Measurements from ENCODE around the gene BCL2L15.

DNA sequence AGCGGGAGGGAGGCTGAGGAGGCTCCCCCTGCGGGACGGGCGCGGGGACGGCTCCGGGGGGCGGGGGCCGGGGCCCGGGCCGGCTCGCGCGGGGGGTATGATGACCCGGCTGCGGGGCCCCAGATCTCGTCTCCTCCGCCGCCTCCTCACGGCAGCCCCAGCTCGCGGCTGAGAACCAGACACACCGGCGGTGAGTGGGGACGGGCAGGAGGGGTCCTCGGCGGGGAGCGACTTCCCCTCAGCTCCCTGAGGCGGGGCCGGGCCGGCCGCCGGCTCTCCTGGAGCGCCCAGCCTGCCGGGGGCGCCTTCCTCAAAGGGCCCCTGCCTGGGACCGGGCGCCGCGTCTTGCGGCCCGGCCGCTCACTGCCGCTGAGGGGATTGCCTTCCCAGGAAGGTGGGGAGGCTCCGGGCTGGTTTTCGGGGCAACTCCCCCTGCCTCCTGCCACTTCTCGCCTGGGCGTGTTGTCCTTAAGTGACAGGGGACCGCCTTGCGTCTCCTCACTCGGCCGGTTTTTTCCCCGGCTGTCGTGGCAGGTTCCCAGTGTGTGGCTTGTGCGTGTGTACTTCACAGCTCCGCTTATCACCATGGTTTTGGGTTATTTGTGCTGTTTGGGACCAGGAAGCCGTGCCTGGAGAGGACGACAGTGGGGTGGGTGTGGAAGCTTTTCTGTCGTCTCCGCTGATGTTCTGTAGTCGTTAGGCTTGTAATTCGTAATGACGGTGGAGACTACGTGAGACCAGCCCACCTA lies 42.5 kb upstream of the BCL2L15 start:
- TF ChIP-seq POLR2A (IDR thresholded peaks at IDR 0.05): no peak
- TF ChIP-seq, protein P1, sequence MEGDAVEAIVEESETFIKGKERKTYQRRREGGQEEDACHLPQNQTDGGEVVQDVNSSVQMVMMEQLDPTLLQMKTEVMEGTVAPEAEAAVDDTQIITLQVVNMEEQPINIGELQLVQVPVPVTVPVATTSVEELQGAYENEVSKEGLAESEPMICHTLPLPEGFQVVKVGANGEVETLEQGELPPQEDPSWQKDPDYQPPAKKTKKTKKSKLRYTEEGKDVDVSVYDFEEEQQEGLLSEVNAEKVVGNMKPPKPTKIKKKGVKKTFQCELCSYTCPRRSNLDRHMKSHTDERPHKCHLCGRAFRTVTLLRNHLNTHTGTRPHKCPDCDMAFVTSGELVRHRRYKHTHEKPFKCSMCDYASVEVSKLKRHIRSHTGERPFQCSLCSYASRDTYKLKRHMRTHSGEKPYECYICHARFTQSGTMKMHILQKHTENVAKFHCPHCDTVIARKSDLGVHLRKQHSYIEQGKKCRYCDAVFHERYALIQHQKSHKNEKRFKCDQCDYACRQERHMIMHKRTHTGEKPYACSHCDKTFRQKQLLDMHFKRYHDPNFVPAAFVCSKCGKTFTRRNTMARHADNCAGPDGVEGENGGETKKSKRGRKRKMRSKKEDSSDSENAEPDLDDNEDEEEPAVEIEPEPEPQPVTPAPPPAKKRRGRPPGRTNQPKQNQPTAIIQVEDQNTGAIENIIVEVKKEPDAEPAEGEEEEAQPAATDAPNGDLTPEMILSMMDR (IDR thresholded peaks at IDR 0.05): peak in 1 of 4 experiments; percentile 9

All from uterus (tissue), 2 donors.